GM21390 (cell line): ENCODE data around the gene IL23R.
A peak's percentile ranks its signal among the peaks of the same experiment; 100 is the strongest.

ENCODE experiments used
- ATAC-seq: cut with Tn5 transposase; IDR thresholded peaks from one replicate; pipeline ENCODE4 v1.9.1; 2021; ENCODE audit not compliant: unreplicated experiment

IL23R gene

GRCh38 chr1:67228791-67229190 lies 62.5 kb downstream of the IL23R start:
- no peak for ATAC-seq

- ATAC-seq = no peak
These were observed 64.3 kb downstream of the IL23R start for GRCh38 chr1:67230539-67230938.

DNA sequence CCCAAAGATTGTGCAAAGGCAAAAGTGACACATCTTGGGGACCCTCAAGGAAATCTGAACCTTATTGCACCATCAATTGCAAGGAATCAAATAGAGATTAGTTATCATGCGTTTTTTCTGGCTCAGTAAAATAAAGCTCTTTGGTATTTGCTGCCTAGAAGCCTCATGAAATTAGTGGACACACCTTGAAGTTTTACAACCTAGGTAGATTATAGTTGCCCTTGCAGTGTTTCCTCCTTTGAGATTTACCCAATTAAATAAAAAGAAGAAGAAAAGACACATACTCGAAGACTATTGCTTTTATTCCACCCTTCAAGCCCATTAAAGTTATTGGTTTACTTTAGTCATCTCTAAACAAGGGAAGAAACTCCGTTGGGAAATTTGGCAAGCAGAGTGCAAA lies 70.0 kb downstream of the IL23R start:
- ATAC-seq = no peak

DNA sequence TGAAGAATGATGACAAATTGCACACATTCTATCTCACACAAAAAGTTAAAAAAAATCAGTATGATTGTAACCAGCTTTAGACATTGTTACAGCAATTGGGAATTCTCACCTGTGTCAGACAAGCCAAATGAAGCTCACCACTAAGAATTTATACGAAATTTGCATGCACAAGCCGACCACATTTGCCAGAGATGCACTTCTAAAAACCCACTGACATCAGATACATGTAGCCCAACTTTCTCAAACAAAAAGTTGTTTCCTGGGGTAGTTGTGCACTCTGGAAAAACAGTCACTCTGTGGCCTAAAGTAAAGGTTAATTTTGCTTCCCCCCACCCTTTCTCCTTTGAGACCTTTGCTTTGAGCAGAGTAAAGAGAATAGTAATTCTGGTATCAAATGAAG lies 73.5 kb downstream of the IL23R start:
- ATAC-seq = no peak

DNA sequence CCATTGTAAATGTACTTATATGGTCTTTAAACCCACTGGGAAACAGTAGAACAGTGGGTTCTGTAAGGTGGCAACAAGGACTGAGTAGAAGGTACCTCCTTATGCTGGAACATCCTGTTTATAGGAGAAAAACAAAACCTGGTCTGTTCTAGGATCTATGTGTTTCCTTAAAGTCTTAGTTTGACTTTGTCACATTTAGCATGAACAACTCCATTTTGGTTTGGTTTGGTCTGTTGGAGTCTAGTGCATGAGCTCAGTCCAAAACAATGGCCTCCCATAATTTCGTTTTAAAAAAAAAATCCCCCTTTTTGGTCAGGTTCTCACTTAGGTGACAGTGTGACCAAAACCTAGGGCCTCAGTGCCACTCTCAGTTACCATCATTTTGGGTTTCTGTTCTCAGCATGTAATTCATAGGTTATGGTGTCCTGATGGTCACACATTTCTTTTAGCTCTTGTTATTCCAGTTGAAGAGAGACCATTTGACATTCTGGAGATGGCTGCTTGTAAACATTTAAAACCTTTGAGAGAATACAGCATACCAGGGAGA lies 75.0 kb downstream of the IL23R start:
- no peak for ATAC-seq

DNA sequence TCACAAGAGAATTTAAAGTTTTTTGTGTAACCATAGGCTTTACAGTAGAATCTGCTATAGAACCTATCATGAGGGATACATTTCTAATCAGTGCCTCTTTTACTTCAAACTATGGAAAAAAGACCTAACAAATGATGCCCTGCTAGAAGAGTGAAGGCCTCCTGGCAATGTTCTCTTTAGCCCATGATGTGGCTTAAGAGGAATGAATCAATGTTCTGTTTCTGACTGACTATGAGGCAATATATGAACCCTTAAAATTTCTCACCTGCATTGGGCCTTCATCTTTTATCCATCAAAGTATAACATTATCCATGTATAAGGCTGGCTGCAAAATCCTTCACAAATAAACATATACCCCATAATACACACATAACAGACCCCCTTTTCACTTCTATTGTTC lies 75.8 kb downstream of the IL23R start:
- no peak for ATAC-seq

DNA sequence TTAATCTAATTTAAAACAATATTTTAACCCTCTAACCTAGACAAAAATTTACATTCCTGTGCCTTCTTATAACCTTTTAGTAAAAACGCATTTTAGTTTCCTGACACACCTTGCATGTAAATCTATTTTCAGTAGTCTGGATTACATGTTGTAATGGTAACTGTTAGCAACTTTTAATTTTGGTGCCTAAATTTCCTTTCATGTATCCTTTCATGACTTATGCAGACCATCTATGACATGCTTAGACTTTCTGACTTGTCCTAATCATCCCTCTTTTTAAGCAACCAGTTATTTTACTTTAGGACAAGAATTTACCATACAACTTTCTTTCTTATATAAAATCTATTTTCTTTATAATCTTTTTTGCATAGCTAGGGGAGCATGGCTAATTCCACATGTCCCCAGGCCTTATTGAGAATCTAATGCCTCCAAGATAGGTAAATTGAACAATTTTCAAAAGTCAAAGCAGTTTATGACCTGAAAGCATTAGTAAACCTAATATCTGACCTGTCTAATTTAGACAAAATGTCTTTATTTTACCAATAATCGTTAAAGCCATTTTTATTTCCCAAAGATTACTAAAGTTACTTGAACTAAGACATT lies 83.9 kb downstream of the IL23R start:
- ATAC-seq = no peak

GRCh38 chr1:67256291-67257172 lies 90.3 kb downstream of the IL23R start:
- ATAC-seq = no peak

GRCh38 chr1:67257173-67257535 lies 90.9 kb downstream of the IL23R start:
- ATAC-seq = no peak

- no peak for ATAC-seq
These were observed 95.4 kb downstream of the IL23R start for GRCh38 chr1:67261680-67262079.

- ATAC-seq = no peak
These were observed 96.5 kb downstream of the IL23R start for GRCh38 chr1:67262735-67263134.

- no peak for ATAC-seq
These were observed 97.9 kb downstream of the IL23R start for GRCh38 chr1:67264152-67264551.

DNA sequence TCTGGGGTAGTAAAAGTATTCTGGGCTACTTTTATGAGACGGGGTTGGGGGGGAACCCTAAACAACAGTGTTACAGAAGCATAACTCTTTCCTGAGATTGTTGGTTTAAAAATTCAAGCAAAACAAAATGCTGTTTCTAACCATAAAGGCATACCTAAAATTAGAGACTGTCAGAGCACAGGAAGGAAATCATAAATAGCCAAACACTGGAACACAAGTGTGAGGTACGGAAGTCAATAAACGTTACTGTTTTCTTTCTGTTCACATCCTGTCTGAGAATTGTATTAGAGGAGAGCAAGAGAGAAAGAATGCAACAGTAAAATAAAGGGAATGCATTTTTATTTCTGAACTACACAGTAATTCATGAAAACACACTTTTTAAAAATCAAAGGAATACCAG lies 98.6 kb downstream of the IL23R start:
- peak; percentile 69 for ATAC-seq

GRCh38 chr1:67269061-67269460 lies 102.8 kb downstream of the IL23R start:
- no peak for ATAC-seq

GRCh38 chr1:67270541-67270940 lies 104.3 kb downstream of the IL23R start:
- no peak for ATAC-seq

DNA sequence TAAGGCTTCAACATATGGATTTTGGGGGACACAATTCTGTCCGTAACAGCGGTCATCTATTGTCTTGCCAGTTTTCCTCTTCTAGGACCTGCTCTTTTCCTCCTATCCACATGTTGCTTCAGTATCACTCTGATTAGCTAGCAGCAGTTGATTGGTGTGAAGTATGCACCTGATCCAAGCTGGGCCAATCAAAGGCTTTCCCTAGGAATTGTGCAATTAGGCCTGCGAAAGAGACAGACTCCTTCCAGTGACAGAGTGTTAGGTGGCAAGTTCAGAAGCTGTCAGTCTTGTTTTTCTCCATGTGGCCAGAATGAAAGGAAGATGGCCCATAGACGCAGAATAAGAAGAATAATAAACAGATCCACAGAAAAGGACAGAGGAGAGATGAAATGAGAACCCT lies 107.3 kb downstream of the IL23R start:
- no peak for ATAC-seq

DNA sequence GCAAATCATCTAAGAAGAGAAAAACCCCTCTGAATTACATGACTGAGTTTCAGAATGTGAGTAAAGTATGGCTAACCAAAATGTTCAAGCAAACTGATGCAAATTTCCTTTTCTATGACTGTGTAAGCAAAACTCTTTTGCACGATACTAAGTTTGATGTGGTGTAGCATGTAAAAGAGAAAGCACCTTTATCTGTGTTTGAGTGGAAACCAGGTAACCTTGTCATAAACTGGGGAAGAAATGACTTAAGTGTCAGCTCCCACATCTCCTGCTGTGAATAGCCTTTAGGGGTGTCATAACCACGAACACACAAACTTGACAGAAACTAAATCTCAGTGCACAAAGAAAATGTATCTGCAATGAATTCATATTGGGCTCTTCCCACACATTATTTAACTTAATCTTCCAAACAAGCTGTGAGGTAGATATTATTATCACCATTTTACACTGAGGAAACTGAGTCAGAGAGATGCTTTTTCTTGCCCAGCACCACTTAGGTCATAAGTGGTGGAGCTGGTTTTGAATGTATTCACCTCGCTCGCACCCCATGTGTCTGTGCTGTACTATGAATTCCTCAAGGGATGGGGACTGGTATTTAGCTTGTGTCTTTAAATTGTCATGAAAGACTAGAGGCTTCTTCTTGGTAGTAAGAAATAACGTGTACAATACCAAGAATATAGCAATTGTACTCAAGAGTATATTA lies 108.5 kb downstream of the IL23R start:
- peak; percentile 93 for ATAC-seq

DNA sequence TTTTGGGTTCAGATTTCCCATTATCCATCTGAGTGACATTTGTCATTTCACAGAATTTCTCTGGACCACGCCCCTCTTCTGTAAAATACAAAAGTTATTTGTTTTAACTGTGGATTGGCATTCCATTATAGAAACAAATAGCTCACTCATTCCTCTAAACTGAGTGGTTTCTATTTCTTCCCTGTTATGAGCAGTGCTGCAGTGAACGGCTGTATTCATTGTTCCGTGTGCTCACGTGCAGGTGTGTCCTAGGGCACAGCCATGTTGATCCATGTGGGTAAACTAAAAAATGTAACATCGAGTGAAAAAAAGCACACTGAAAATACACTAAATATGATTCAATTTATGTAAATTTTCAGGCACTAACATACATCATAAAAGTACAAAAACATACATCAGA lies 114.4 kb downstream of the IL23R start:
- no peak for ATAC-seq

- ATAC-seq = no peak
These were observed 115.0 kb downstream of the IL23R start for GRCh38 chr1:67281244-67281643.

- peak; percentile 94 for ATAC-seq
These were observed 119.7 kb downstream of the IL23R start for GRCh38 chr1:67285780-67286488.

GRCh38 chr1:67290236-67290635 lies 124.0 kb downstream of the IL23R start:
- no peak for ATAC-seq
